MM.1S (cell line): ENCODE data around the gene ANKRD9.

Experiments
- DNase-seq: peaks from one replicate; pipeline ENCODE4 v3.0.0-alpha.2; 2015
- H2AFZ ChIP-seq: fragments of 300-600 bp; sonication (generic); 2 replicates; pipeline ENCODE4 v1.6.0; 2016; ENCODE audit warnings: antibody characterized with exemption, low read length
- H3F3A ChIP-seq: fragments of 300-600 bp; sonication (generic); 2 replicates; pipeline ENCODE4 v1.6.1; 2016; ENCODE audit warnings: mild to moderate bottlenecking, antibody characterized with exemption, low read length, moderate library complexity, mixed read lengths; ENCODE audit not compliant: insufficient read depth
- H3K27ac ChIP-seq: fragments of 300-600 bp; sonication (generic); 2 replicates; pipeline ENCODE4 v1.5.1; 2016; ENCODE audit warnings: mild to moderate bottlenecking, low read length
- H3K27me3 ChIP-seq: fragments of 300-600 bp; sonication (generic); replicated peaks from 2 replicates; pipeline ENCODE4 v1.6.0; 2016; ENCODE audit warnings: low read length; ENCODE audit not compliant: insufficient read depth
- H3K36me3 ChIP-seq: fragments of 300-600 bp; sonication (generic); replicated peaks from 2 replicates; pipeline ENCODE4 v1.6.1; 2016; ENCODE audit warnings: mild to moderate bottlenecking, low read length, mixed read lengths; ENCODE audit not compliant: insufficient read depth
- H3K4me1 ChIP-seq: fragments of 300-600 bp; sonication (generic); 2 replicates; pipeline ENCODE4 v1.6.1; 2016; ENCODE audit warnings: low read length, mixed read lengths
- H3K4me2 ChIP-seq: fragments of 300-600 bp; sonication (generic); 2 replicates; pipeline ENCODE4 v1.6.0; 2016; ENCODE audit warnings: low read depth, low read length
- H3K4me3 ChIP-seq: fragments of 300-600 bp; sonication (generic); 2 replicates; pipeline ENCODE4 v1.5.1; 2016; ENCODE audit warnings: low read length, mixed read lengths
- H3K79me2 ChIP-seq: fragments of 300-600 bp; sonication (generic); 2 replicates; pipeline ENCODE4 v1.6.1; 2016; ENCODE audit warnings: mixed run types, low read length, mixed read lengths
- H3K9ac ChIP-seq: fragments of 300-600 bp; sonication (generic); 2 replicates; pipeline ENCODE4 v1.6.1; 2016; ENCODE audit warnings: low read length, mixed read lengths
- H3K9me2 ChIP-seq: fragments of 300-600 bp; sonication (generic); replicated peaks from 2 replicates; pipeline ENCODE4 v1.6.1; 2016; ENCODE audit warnings: mild to moderate bottlenecking, low read length, mixed read lengths; ENCODE audit not compliant: insufficient read depth
- H3K9me3 ChIP-seq: fragments of 300-600 bp; sonication (generic); replicated peaks from 2 replicates; pipeline ENCODE4 v1.6.1; 2016; ENCODE audit warnings: mild to moderate bottlenecking, low read length, mixed read lengths; ENCODE audit not compliant: insufficient read depth
- H4K20me1 ChIP-seq: fragments of 300-600 bp; sonication (generic); 2 replicates; pipeline ENCODE4 v1.6.1; 2016; ENCODE audit warnings: mild to moderate bottlenecking, low read length, moderate library complexity, mixed read lengths; ENCODE audit not compliant: insufficient read depth
- CTCF ChIP-seq: fragments of 300-600 bp; sonication (generic); IDR thresholded peaks from 2 replicates; pipeline ENCODE4 v1.5.1; 2016; ENCODE audit warnings: antibody characterized with exemption, low read length, mixed read lengths
- EZH2 ChIP-seq: fragments of 300-600 bp; sonication (generic); optimal IDR thresholded peaks from 2 replicates; pipeline ENCODE3; 2017; ENCODE audit warnings: low read depth, mild to moderate bottlenecking, antibody characterized with exemption, low read length, mixed read lengths
- EZH2phosphoT487 ChIP-seq: fragments of 300-600 bp; sonication (generic); IDR thresholded peaks from 2 replicates; pipeline ENCODE4 v1.6.1; 2018; ENCODE audit warnings: antibody characterized with exemption, low read length

Gene ANKRD9

DNA sequence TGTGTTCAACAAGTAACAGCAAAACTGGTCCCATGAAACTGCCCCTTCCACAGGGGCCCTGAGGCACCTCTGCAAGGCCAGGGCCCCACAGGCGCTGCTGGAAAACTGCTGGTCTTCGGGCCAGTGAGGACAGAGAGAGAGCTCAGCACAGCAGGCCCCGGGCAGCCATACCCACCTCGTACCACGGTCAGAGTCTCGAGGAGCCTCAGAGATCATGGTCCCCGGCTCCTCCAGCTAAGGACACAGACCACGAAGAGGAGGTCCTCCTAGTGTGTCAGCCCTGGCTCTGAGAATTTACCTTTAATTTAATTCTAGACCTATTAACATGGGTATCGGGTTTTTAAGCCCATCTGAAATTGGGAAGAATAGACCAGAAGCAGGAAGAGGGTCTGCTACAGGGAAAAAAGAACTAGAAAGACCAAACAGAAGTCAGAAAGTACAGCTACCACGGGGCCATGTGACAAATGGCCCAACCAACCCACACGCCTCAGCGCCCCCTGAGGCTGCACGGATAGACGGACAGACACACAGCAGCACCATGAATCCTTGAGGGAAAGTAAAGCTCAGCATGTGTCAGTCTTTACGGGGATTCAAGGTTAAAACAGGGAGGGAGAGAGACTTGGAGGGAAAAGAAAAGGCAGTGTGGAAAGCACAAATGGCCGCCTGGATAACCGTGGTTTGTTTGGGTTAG, 22.9 kb downstream of the ANKRD9 start:
- no peak overlapping the region for H3K27ac ChIP-seq
- H3K36me3 ChIP-seq, result no peaks in the 10 kb centered on the region
- H3K4me2 ChIP-seq, result no peak overlapping the region
- no peaks in the 10 kb centered on the region for H3K9me3 ChIP-seq
- no peaks in the 10 kb centered on the region for H3K9me2 ChIP-seq
- TF ChIP-seq EZH2phosphoT487, result no peak
- no peak for TF ChIP-seq EZH2
- no peak for TF ChIP-seq CTCF
- H3K4me3 ChIP-seq, result no peak overlapping the region
- H2AFZ ChIP-seq, result no peak overlapping the region
- no peaks in the 10 kb centered on the region for H3K27me3 ChIP-seq
- no peaks in the 10 kb centered on the region for H3F3A ChIP-seq
- H4K20me1 ChIP-seq, result no peaks in the 10 kb centered on the region
- DNase-seq, result no peak
- no peaks in the 10 kb centered on the region for H3K4me1 ChIP-seq
- H3K9ac ChIP-seq, result no peak overlapping the region
- no peaks in the 10 kb centered on the region for H3K79me2 ChIP-seq

DNA sequence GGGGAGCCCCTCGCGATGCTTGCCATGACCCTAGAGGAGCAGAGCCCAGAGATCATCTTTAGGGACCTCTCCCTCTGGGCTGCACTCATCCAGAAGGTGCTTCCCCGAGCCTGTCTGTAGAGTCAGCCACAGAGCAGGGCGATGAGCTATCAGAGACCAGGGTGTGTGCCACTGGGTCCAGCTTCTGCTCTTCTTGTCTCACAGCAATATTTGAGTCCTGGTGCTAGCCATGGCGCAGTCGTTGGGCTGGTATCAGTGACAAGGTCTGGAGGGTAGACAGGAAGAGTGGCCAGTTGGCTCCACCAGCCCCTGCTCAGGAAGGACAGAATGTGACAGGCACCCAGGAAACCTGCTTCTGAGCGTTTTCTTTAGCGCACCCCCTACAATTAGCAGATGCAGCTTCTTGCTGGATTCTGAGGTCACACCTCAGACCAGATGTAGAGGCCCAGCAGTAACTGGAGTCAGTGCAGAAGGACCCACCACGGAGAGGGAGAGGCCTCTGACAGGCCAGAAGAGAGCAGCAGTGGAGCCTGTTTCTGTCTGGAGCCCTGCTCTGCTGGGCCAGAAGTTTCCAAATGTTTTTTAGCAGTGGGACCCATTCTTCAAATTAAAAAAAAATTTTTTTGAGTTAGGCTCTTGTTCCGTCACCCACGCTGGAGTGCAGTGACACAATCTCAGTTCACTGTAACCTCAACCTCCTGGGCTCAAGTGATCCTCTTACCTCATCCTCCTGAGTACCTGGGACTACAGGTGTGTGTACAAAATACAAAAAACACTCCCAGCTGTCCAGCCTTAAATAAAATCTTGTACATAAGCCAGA, 23.7 kb downstream of the ANKRD9 start:
- Histone ChIP-seq H3K4me1 (no peaks in the 10 kb centered on the region), H3K4me2 (no peak overlapping the region), H3F3A (no peaks in the 10 kb centered on the region), H3K9me2 (no peaks in the 10 kb centered on the region), H3K79me2 (no peaks in the 10 kb centered on the region), H3K36me3 (no peaks in the 10 kb centered on the region), H3K9me3 (no peaks in the 10 kb centered on the region), H3K27ac (no peak overlapping the region), H2AFZ (no peak overlapping the region), H3K4me3 (no peak overlapping the region), H3K27me3 (no peaks in the 10 kb centered on the region), H4K20me1 (no peaks in the 10 kb centered on the region), H3K9ac (no peak overlapping the region)
- DNase-seq, result no peak
- TF ChIP-seq EZH2phosphoT487 (no peak), EZH2 (no peak), CTCF (no peak)

DNA sequence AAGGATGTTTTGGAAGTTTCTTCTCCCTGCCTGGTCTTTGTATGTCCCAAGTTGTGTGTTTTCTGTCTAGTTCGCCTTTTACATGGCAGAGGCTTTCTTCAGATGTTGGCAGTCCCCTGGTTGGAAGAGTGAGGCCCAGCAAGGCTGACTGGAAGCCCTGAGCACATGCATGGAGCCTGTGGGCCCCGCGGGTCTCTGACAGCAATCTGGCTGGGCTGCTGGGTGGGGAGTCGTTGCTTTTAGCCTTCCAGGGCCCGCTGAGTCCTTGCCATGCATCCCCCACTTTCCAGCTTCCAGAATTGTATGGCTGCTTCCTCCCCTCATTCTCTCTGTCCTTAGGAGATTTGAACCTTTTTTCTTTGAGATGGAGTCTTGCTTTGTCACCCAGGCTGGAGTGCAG, 25.3 kb downstream of the ANKRD9 start:
- H2AFZ ChIP-seq, result no peak overlapping the region
- H4K20me1 ChIP-seq, result no peaks in the 10 kb centered on the region
- no peaks in the 10 kb centered on the region for H3K4me1 ChIP-seq
- H3F3A ChIP-seq, result no peaks in the 10 kb centered on the region
- no peak overlapping the region for H3K4me2 ChIP-seq
- DNase-seq, result no peak
- H3K4me3 ChIP-seq, result no peak overlapping the region
- no peaks in the 10 kb centered on the region for H3K9me3 ChIP-seq
- TF ChIP-seq CTCF (no peak), EZH2phosphoT487 (no peak), EZH2 (no peak)
- no peaks in the 10 kb centered on the region for H3K9me2 ChIP-seq
- no peaks in the 10 kb centered on the region for H3K36me3 ChIP-seq
- H3K27ac ChIP-seq, result no peak overlapping the region
- H3K9ac ChIP-seq, result no peak overlapping the region
- H3K79me2 ChIP-seq, result no peaks in the 10 kb centered on the region
- H3K27me3 ChIP-seq, result no peaks in the 10 kb centered on the region
